Neural cell (in vitro differentiated cells): Measurements from ENCODE around the gene OR3A3.

ENCODE experiments used
- CTCF ChIP-seq: fragments of 450-650 bp; IDR thresholded peaks from 2 replicates; pipeline ENCODE4 v1.5.1; 2014; ENCODE audit warnings: antibody characterized with exemption, mild to moderate bottlenecking, moderate library complexity; ENCODE audit not compliant: poor library complexity, severe bottlenecking
- EP300 ChIP-seq: fragments of 450-650 bp; conservative IDR thresholded peaks from 2 replicates; pipeline ENCODE4 v1.6.1; 2014; ENCODE audit warnings: antibody characterized with exemption, mild to moderate bottlenecking, moderate library complexity; ENCODE audit not compliant: poor library complexity, severe bottlenecking
- EZH2 ChIP-seq: fragments of 200-600, 300-800 bp; shearing (Covaris generic), sonication (generic); IDR thresholded peaks from 2 replicates; pipeline ENCODE4 v1.6.1; 2014; ENCODE audit warnings: antibody characterized with exemption, low read length, borderline replicate concordance, mild to moderate bottlenecking; ENCODE audit not compliant: insufficient read depth, poor library complexity, severe bottlenecking
- POLR2AphosphoS5 ChIP-seq: IDR thresholded peaks from 2 replicates; pipeline ENCODE4 v1.6.1; 2012
- RAD21 ChIP-seq: fragments of 450-650 bp; conservative IDR thresholded peaks from 2 replicates; pipeline ENCODE4 v1.6.1; 2014; ENCODE audit warnings: antibody characterized with exemption, mild to moderate bottlenecking, moderate library complexity
- SMC3 ChIP-seq: fragments of 450-650 bp; conservative IDR thresholded peaks from 2 replicates; pipeline ENCODE4 v1.6.1; 2014; ENCODE audit warnings: antibody characterized with exemption, mild to moderate bottlenecking, moderate library complexity; ENCODE audit not compliant: poor library complexity
- TAF1 ChIP-seq: IDR thresholded peaks from 2 replicates; pipeline ENCODE4 v1.6.1; 2012; ENCODE audit warnings: low read depth
- TF ChIP-seq, protein P1 (sequence below): IDR thresholded peaks from 2 replicates; pipeline ENCODE4 v1.6.1; 2012; ENCODE audit warnings: borderline replicate concordance

- TF ChIP-seq CTCF (no peak), POLR2AphosphoS5 (no peak), RAD21 (no peak), TAF1 (no peak), EP300 (no peak), EZH2 (no peak), SMC3 (no peak)
- TF ChIP-seq, protein P1, sequence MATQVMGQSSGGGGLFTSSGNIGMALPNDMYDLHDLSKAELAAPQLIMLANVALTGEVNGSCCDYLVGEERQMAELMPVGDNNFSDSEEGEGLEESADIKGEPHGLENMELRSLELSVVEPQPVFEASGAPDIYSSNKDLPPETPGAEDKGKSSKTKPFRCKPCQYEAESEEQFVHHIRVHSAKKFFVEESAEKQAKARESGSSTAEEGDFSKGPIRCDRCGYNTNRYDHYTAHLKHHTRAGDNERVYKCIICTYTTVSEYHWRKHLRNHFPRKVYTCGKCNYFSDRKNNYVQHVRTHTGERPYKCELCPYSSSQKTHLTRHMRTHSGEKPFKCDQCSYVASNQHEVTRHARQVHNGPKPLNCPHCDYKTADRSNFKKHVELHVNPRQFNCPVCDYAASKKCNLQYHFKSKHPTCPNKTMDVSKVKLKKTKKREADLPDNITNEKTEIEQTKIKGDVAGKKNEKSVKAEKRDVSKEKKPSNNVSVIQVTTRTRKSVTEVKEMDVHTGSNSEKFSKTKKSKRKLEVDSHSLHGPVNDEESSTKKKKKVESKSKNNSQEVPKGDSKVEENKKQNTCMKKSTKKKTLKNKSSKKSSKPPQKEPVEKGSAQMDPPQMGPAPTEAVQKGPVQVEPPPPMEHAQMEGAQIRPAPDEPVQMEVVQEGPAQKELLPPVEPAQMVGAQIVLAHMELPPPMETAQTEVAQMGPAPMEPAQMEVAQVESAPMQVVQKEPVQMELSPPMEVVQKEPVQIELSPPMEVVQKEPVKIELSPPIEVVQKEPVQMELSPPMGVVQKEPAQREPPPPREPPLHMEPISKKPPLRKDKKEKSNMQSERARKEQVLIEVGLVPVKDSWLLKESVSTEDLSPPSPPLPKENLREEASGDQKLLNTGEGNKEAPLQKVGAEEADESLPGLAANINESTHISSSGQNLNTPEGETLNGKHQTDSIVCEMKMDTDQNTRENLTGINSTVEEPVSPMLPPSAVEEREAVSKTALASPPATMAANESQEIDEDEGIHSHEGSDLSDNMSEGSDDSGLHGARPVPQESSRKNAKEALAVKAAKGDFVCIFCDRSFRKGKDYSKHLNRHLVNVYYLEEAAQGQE, result no peak
These were observed 7.1 kb downstream of the OR3A3 start for GRCh38 chr17:3418222-3418621.
